Activated CD8-positive, alpha-beta memory T cell treated with anti-CD3 and anti-CD28 coated beads for 36 hours (primary cell): ENCODE measurements around the gene HMHB1. TPM values are rescaled to one million over a fixed set of nuclear protein-coding genes. Genes with fewer than 3 reads are reported as not detected.

Source experiments
- CTCF ChIA-PET: fragments of 350-600 bp; sonication (Branson Sonifier 250); formaldehyde crosslinking; loops from one replicate; lab custom pipeline; 2021; ENCODE audit warnings: antibody characterized with exemption; lab: Charles Lee
- POLR2A ChIA-PET: fragments of 350-600 bp; sonication (Branson Sonifier 250); formaldehyde crosslinking; loops from one replicate; lab custom pipeline; 2021; ENCODE audit warnings: antibody characterized with exemption; lab: Charles Lee
- total RNA-seq, 2 experiments: library from RNA; stranded (reverse); gene quantifications; one replicate each; pipeline ENCODE4 v1.2.3, GENCODE V29; 2021

HMHB1 gene
- total RNA-seq, 2 experiments from 2014 or later, result not detected

- CTCF ChIA-PET, result no interaction called here
- POLR2A ChIA-PET, result no interaction called here
Observed at GRCh38 chr5:143850050-143850683, 38.2 kb downstream of the HMHB1 start.

- ChIA-PET CTCF (no interaction called here), POLR2A (no interaction called here)
Observed at GRCh38 chr5:143851383-143851782, 39.4 kb downstream of the HMHB1 start.

- ChIA-PET CTCF (interaction anchor here (0.7 kb wide), 2 partner anchors 301 to 1311 kb away, joined by 3 to 4 read pairs; no protein-coding TSS in a partner anchor), POLR2A (no interaction called here)
Observed at GRCh38 chr5:143860211-143860610, 48.2 kb downstream of the HMHB1 start.

- ChIA-PET CTCF (no interaction called here), POLR2A (no interaction called here)
Observed at GRCh38 chr5:143862271-143862670, 50.3 kb downstream of the HMHB1 start.

- ChIA-PET POLR2A (no interaction called here), CTCF (no interaction called here)
Observed at GRCh38 chr5:143865426-143866025, 53.6 kb downstream of the HMHB1 start.
